ENCODE results near the gene DNAH1. TPM values are rescaled to one million over a fixed set of nuclear protein-coding genes. Genes with fewer than 3 reads are reported as not detected.

The DNAH1 gene
- total RNA-seq, 1 experiment from 2014 or later = 1.2 TPM

DNA sequence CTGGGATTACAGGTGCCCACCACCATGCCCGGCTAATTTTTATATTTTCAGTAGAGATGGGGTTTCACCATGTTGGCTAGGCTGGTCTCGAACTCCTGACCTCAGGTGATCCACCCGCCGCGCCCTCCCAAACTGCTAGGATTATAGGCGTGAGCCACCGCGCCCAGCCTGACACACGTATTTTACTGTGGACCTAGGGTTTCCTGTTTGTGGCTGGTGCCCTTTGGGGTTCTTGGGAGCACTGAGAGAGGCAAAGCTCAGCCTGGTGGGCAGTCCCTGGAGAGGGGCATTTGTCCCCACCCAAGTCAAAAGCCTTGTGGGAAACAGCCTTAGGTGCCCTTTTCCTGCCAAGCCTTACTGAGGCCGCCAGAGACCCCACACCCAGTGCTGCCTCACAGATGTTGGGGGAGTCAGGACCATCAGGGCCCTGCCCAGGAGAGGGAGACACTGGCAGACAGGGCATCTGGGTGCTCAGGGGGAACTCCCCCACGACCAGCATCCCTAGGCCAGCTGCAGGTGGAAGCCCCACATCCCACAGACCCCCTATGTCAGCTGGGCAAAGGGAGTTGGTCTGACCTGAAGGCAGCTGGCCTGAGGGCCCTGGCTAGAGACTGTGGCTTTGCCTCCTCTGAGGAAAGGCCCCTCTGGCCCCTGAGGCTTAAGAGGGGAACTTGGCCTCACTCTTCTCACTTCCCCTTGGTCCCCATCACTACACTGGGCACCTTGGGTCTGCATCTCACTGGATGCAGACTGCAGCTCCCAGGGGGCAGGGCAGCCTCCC is 35.1 kb downstream of the DNAH1 start:
- no peak for DNase-seq (ENCODE audit: low spot score)
- in situ Hi-C loops (cut with HindIII; ENCODE audit: low sequenced_read_pairs) = no loop called here

DNA sequence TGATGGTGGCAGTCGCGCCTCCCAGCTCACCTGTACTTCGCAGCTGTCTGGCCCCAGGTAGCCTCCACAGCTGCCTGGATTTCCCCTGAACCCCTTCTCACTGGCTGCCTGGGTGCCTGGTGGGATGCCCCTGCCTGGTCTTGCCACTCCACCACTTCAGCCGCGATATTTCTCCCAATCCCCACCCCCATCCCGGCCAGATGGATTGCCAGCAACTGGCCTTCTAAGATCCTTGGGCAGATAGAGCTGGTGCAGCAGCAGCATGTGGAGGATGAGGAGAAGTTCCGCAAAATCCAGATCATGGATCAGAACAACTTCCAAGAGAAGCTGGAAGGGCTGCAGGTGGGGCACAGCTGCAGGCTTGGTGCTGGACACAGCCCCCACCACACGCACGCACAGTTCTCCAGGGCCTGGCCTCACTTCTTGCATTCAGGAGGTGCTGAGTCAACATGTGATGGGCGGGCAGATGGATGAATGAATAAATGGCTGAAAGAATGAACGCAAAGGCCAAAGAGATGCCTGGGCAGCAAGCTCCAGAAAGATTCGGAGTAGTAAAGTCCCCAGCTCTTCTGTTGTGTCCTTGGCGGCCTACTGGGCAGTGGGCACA is 35.7 kb downstream of the DNAH1 start:
- DNase-seq (ENCODE audit: low spot score) = no peak
- in situ Hi-C loops (cut with HindIII; ENCODE audit: low sequenced_read_pairs) = no loop called here

DNA sequence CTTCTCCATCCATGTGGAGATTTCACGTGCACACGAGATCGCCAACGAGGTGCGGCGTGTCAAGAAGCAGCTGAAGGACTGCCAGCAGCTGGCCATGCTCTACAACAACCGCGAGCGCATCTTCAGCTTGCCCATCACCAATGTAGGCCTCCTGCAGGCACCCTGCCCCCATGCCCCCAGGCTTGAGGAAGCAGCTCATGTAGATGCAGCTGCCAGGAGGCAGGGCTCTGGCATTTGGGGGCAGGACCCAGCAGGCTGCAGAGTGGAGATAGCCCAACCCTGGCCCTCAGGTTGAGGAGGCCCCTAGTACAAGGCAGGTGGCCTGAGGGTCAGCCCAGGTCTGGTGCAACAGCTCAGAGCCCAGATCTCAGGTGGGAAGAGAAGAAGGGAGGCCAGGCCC is 36.4 kb downstream of the DNAH1 start:
- no peak for DNase-seq (ENCODE audit: low spot score)
- in situ Hi-C loops (cut with HindIII; ENCODE audit: low sequenced_read_pairs) = no loop called here

DNA sequence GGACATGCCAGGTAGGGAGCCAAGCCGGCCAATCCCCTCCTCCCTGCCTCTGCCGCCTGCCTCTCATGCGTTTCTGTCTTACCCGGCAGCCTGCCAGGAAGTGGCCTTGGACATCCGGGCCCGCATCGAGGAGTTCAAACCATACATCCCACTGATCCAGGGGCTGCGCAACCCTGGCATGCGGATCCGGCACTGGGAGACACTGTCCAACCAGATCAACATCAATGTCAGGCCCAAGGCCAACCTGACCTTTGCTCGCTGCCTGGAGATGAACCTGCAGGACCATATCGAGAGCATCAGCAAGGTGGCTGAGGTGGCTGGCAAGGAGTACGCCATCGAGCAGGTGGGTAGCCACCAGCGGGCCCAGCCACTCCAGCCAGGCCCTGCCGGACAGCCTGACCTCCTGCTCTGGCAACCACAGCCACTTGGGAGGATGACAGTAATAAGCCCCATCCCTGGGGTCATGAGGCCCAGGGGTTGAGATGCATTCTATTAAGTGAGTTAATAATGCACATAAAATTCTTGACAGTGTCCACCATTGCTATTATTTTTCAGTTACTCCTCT is 37.3 kb downstream of the DNAH1 start:
- in situ Hi-C loops (cut with HindIII; ENCODE audit: low sequenced_read_pairs) = no loop called here
- no peak for DNase-seq (ENCODE audit: low spot score)

DNA sequence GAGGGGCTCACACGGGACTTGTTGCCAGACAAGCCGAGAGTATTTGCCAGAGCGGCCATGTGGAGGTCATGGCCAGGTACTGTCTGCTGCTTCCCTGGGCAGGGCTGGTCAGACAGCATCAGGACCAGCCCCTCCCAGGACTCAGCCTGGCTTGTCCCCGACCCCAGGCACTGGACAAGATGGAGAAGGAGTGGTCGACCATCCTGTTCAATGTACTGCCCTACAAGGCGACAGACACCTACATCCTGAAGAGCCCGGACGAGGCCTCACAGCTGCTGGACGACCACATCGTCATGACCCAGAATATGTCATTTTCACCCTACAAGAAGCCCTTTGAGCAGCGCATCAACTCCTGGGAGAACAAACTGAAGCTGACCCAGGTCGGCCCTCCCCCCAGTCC is 38.6 kb downstream of the DNAH1 start:
- no peak for DNase-seq (ENCODE audit: low spot score)
- in situ Hi-C loops (cut with HindIII; ENCODE audit: low sequenced_read_pairs) = no loop called here

DNA sequence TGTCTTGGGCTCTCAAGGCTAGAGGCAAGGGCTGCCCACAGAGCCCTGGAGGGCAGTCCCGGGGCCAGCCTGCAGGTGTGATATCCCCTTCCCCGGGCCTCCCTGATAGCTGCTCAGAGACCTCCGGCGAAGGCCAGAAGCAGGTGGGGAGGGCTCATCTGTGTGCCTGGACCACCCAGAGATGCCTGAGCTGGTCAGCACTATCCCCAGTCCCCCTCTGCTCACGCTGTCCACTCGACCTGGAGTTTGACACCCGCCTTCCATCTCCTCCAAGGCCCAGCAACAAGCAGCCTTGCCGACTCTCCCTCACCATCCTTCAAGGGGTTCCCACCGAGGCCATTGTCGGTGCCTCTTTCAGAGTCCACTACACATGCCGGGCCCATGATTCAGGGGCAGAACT is 39.4 kb downstream of the DNAH1 start:
- no peak for DNase-seq (ENCODE audit: low spot score)
- in situ Hi-C loops (cut with HindIII; ENCODE audit: low sequenced_read_pairs) = no loop called here

DNA sequence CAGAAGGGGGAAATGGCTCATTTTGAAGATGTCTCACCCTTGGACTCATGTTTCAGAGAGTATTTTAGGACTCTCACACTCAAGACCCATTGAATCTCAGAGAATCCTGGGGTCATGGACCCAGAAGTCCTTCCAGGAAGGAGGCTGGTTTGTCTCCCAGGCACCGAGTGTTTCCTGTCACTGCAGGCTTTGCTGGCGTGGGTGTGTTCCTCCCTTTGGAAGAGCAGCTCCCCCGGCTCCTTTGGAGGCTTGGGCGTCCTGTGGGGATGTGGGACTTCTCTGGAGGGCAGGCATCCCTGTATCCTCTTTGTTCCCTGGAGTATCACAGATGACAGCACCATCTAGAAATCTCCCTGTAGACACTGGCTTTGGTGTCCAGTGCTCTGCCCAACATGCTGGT is 40.0 kb downstream of the DNAH1 start:
- DNase-seq (ENCODE audit: low spot score) = no peak
- in situ Hi-C loops (cut with HindIII; ENCODE audit: low sequenced_read_pairs) = no loop called here

DNA sequence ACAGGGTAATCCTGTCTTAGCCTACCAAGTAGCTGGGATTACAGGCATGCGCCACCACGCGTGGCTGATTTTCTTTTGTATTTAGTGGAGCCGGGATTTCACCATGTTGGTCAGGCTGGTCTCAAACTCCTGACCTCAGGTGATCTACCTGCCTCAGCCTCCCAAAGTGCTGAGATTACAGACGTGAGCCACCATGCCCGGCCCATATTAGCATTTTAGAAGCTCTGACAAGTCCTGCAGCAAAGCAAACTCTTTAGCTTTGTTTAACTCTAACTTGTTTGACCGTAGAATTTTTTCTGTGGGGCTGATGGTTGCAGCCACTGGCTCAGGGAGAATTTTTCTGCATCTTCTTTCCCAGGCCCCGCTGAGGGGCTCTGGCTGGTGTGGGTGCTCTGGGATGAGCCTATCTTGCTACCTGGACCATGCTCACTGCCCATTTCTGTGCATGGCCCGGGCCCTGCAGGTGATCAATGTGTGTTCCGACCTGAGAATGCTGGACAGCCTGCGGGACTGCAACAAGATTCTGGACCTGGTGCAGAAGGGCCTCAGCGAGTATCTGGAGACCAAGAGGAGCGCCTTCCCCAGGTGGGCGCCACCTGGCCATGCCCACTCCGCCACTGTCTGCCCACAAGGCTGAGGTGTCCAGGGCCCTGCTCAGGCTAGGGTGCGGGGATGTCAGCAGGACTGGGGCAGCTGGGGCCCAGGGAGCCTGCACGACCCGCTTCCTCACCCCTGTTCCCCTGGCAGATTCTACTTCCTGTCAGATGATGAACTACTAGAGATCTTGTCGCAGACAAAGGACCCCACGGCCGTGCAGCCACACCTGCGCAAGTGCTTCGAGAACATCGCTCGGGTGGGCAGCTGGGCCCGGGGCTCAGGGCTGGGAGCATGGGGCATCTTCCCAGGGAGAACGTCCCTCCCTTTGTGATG is 41.3 kb downstream of the DNAH1 start:
- no peak for DNase-seq (ENCODE audit: low spot score)
- in situ Hi-C loops (cut with HindIII; ENCODE audit: low sequenced_read_pairs) = no loop called here

DNA sequence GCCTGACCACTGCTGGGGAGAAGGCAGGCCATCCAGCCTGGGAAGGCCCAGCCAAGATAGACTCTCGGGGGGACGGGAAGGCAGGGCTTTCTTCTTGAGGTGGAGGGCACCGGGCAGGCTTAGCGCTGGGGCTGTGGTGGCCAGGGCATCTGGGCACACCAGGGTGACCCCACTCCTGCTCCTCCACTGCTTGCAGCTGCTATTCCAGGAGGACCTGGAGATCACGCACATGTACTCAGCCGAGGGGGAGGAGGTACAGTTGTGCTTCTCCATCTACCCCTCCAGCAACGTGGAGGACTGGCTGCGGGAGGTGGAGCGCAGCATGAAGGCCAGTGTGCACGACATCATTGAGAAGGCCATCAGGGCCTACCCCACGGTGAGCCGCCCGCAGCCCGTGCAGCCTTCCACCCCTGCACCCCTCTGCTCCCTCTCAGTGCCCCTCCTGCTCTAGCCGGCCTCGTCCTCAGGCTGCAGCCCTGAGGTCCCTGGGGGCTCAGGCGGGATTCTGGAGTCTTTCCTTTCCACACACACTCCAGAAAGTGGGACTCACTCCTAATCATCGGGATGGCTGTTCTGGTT is 42.3 kb downstream of the DNAH1 start:
- no peak for DNase-seq (ENCODE audit: low spot score)

DNA sequence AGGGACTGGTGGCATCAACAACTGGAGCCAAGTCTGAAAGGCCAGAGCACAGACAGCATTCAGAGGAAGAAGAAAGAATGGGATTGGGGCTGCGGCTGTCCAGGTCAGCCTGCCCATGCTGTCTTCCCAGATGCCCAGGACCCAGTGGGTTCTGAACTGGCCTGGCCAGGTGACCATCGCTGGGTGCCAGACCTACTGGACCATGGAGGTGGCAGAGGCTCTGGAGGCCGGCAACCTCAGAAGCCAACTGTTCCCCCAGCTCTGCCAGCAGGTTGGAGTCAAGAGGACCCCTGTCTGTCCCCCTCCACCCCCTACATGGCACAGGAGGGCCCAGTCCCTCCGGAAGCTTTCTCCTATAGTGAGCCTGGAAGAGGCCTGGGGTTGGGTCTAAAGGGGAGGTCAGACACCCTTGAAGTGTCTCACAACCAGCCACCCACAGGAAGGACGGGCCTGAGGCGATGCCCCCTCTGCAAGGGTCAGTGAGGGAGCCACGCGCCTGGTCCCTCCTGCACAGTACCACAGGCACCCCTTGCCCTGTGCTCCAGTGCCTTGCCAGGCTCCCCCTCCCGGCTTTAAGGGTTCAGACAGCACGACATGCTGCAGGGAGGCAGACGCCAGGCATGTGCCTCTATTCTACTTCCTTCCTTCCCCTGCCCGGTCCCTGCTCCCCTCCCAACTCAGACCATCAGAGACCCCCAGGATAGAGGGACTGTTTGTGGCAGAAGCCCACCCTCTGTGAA is 43.2 kb downstream of the DNAH1 start:
- in situ Hi-C loops (cut with HindIII; ENCODE audit: low sequenced_read_pairs) = no loop called here
- no peak for DNase-seq (ENCODE audit: low spot score)

More for the DNA sequence above, 42.3 kb downstream of the DNAH1 start:
- in situ Hi-C loops (cut with HindIII; ENCODE audit: low sequenced_read_pairs) = no loop called here

DNA sequence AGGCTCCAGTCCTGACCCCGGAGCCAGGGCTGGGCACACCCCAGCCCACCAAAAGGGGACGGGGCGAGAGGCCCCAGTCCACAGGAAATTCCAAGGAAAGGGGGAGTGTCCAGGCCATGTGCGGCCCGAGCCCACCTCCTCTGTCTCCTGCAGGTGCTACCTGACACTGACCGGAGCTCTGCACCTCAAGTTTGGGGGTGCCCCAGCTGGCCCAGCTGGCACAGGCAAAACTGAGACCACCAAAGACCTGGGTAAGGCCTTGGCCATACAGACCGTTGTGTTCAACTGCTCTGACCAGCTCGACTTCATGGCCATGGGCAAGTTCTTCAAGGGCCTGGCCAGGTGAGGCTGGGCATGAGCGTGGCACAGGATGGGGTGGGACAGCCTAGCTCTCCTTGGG is 44.9 kb downstream of the DNAH1 start:
- in situ Hi-C loops (cut with HindIII; ENCODE audit: low sequenced_read_pairs) = no loop called here
- no peak for DNase-seq (ENCODE audit: low spot score)

DNA sequence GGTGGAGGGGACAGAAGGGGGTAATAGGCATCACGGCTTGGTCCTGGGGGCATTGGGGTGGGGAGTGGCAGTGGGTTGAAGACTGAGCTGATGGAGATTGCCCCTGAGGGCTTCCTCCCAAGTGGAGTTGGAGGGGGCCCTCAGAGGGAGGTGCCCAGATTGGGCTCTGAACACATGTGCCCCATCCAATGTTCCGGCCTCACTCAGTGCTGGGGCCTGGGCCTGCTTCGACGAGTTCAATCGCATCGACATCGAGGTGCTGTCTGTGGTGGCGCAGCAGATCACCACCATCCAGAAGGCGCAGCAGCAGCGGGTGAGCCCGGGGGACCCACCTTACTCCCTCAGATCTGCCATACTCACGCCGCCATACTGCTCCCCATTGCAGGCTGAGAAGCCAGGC is 45.3 kb downstream of the DNAH1 start:
- in situ Hi-C loops (cut with HindIII; ENCODE audit: low sequenced_read_pairs) = no loop called here
- no peak for DNase-seq (ENCODE audit: low spot score)

DNA sequence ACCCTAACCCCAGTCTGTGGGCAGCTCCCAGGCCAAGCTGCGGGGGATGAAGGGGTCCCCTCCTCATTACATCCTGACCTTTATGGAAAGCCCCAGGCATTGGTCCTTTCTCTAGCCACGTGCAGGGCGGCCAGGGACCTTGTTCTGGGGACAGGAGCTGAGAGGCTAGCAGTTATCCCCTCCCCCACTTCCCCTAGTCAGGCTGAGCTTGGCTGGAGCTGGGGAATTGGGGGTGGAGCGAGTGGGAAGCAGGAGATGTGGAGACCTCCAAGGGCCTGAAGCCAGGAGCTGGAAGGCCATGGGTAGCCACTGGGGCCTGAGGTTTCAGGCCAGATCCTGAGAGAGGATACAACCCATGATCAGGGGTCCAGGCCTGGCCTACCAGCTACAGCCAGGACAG is 45.8 kb downstream of the DNAH1 start:
- DNase-seq (ENCODE audit: low spot score) = no peak
- in situ Hi-C loops (cut with HindIII; ENCODE audit: low sequenced_read_pairs) = no loop called here

DNA sequence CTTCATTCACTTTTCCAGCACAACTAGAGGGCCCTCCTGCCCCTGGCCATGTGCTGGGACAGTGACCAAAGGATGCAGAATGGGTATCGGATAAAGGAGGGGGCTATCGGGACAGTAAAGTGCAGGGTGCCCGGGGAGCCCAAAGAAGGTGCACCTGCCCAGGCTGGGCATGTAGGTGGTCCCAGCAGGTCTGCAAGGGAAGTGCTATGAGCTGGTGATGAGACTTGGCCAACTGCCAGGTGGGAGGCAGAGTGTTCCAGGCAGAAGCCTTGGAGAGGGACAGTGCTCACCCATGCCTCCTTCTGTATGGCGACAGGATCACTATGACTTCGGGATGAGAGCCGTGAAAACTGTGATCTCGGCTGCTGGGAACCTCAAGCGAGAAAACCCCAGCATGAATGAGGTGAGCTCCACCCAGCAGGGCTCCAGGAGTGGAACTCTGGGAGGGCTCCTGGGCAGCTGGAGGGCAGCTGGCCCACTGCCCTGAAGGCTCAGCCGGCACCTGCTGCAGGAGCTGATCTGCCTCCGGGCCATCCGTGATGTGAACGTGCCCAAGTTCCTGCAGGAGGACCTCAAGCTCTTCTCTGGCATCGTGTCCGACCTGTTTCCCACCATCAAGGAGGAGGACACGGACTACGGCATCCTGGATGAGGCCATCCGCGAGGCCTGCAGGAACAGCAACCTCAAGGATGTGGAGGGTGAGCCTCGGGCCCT is 48.4 kb downstream of the DNAH1 start:
- in situ Hi-C loops (cut with HindIII; ENCODE audit: low sequenced_read_pairs) = no loop called here

DNA sequence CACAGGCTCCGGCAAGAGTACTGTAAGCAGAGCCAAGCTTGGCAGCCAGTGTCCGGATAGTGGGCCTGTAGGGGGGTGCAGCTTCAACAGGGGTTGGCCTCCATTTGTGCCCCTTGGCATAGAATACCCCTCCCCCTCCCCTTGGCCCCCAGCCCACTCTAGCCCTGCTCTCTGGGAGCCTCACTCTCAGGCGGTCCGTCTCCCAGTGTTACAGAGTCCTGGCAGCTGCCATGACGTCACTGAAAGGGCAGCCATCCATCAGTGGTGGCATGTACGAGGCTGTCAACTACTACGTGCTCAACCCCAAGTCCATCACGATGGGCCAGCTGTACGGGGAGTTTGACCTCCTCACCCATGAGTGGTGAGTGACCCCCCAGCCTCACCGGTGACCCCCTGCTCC is 50.4 kb downstream of the DNAH1 start:
- in situ Hi-C loops (cut with HindIII; ENCODE audit: low sequenced_read_pairs) = no loop called here

More for the DNA sequence above, 48.4 kb downstream of the DNAH1 start:
- no peak for DNase-seq (ENCODE audit: low spot score)

DNA sequence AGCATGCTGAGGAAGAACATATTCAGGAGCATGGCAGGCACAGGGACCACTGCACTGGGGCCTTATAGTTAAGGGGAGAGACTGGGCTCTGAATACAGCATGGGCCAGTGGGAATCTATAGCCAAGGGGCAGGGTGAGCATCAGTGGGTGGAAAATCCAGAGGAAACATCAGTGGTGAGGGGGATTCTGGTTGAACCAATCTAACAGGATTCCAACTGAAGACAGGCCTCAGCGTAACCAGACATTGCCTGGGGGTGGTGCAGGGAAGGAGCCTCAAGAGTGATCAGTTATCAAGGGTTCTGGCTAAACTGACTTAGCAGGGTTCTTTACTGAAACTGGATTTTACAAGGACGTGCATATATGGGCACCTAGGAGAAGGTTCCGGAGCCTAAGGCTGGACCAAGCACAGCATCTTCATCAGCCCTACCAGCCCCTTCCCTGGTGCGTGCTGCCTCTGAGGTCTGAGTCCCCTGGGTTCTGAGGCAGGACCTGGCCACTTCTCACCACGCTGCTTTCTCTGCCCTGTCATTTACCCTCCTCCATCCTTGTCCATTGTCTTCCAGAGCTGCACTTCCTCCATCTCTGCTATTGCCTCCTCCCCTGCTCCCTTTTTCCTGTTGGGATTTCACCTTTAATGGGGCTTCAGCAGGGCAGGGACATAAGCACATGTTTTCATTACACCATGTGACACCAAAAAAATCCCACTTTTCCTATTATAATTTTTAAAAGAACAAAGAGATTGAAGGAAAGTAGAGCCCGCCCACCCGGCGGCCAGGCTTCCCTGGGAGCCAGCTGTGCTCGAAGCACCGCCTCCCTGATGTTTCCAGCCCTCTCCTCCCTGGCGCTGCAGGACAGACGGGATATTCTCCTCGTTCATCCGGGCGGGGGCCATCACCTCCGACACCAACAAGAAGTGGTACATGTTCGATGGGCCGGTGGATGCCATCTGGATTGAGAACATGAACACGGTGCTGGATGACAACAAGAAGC is 52.1 kb downstream of the DNAH1 start:
- in situ Hi-C loops (cut with HindIII; ENCODE audit: low sequenced_read_pairs) = no loop called here
- no peak for DNase-seq (ENCODE audit: low spot score)

More for the DNA sequence above, 50.4 kb downstream of the DNAH1 start:
- no peak for DNase-seq (ENCODE audit: low spot score)

DNA sequence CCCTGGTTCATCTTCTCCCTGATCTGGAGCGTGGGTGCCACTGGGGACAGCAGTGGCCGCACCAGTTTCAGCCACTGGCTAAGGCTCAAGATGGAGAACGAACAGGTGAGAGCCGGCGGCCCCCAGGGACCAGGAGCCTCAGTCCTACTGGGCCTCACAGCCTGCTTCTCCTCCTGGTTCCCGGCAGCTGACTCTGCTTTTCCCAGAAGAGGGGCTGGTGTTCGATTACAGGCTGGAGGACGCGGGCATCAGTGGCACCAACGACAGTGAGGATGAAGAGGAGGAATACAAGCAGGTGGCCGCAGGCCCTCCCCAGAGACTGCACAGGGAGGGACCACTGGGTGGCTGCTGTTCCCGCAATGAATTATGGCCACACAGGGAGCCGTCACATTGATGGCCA is 54.4 kb downstream of the DNAH1 start:
- no peak for DNase-seq (ENCODE audit: low spot score)
- in situ Hi-C loops (cut with HindIII; ENCODE audit: low sequenced_read_pairs) = no loop called here

Data from G401 (cell line).